ENCODE data around the gene GOLGA6L26. TPM values are rescaled to one million over a fixed set of nuclear protein-coding genes. Genes with fewer than 3 reads are reported as not detected.

GOLGA6L26 gene
- total and polyA plus RNA-seq, 2 of the 4 experiments (the other 2 are of a cell fraction) = not detected

- no peaks in the 10 kb centered on the region for H3K9me3 ChIP-seq (ENCODE audit: control insufficient read depth, insufficient read depth, low read length)
- ChIA-PET POLR2A (ENCODE audit: unreplicated experiment) (no interaction called here), CTCF (no interaction called here)
- no peak overlapping the region for H3K9ac ChIP-seq (ENCODE audit: low read depth, low read length)
- no peaks in the 10 kb centered on the region for H3K4me1 ChIP-seq (ENCODE audit: control insufficient read depth, insufficient read depth, low read length)
- dilution Hi-C loops (cut with HindIII; ENCODE audit: low sequenced_read_pairs, unreplicated experiment) = no loop called here
- TF ChIP-seq RAD21 (IDR thresholded peaks at IDR 0.05; ENCODE audit: low read length) (no peak), RFX5 (IDR thresholded peaks at IDR 0.05; ENCODE audit: low read depth, low read length) (no peak), POLR2A (IDR thresholded peaks at IDR 0.05; ENCODE audit: low read depth, low read length) (no peak), MAZ (IDR thresholded peaks at IDR 0.05; ENCODE audit: borderline replicate concordance, low read depth, low read length) (no peak), USF2 (IDR thresholded peaks at IDR 0.05; ENCODE audit: low read depth, low read length) (no peak), CHD1 (IDR thresholded peaks at IDR 0.05; ENCODE audit: low read depth, low read length) (no peak), MXI1 (IDR thresholded peaks at IDR 0.05; ENCODE audit: borderline replicate concordance, low read depth, low read length) (no peak), BHLHE40 (IDR thresholded peaks at IDR 0.05; ENCODE audit: low read depth, low read length) (no peak), RCOR1 (IDR thresholded peaks at IDR 0.05; ENCODE audit: insufficient replicate concordance, low read length) (no peak), ELK1 (IDR thresholded peaks at IDR 0.05; ENCODE audit: borderline replicate concordance, low read depth, low read length) (no peak), NFE2L2 (IDR thresholded peaks at IDR 0.05; ENCODE audit: low read depth, low read length) (no peak)
- H3K4ac ChIP-seq (ENCODE audit: low read depth, low read length) = no peak overlapping the region
- no peaks in the 10 kb centered on the region for H3K9me1 ChIP-seq (ENCODE audit: insufficient read depth, low read length)
- H4K5ac ChIP-seq (ENCODE audit: low read depth, low read length) = no peak overlapping the region
- DNase-seq = no peak
- H3K36me3 ChIP-seq (ENCODE audit: control insufficient read depth, insufficient read depth, low read length) = no peaks in the 10 kb centered on the region
- no peak overlapping the region for H3K23ac ChIP-seq (ENCODE audit: low read depth, low read length)
- no peak overlapping the region for H2BK120ac ChIP-seq (ENCODE audit: low read depth, low read length)
- no peak overlapping the region for H3K18ac ChIP-seq (ENCODE audit: low read depth, low read length)
- H3K79me1 ChIP-seq (ENCODE audit: low read depth in 1 of 2, low read length in 2 of 2) = no peaks in the 10 kb centered on the region
- no peak overlapping the region for H2AK9ac ChIP-seq (replicated peaks; ENCODE audit: low read depth, low read length, poor library complexity)
- no peak overlapping the region for H3K4me3 ChIP-seq (ENCODE audit: insufficient read depth, low read depth, low read length)
- no peak overlapping the region for H3K4me2 ChIP-seq (ENCODE audit: low read depth, low read length)
- H4K91ac ChIP-seq (ENCODE audit: insufficient read depth, low read depth, low read length) = no peak overlapping the region
- ATAC-seq (ENCODE audit: low read depth) = no peak
- no peak overlapping the region for H2AK5ac ChIP-seq (ENCODE audit: low read depth, low read length)
- H3K56ac ChIP-seq (ENCODE audit: extremely low read depth, insufficient read depth, low read length) = no peak overlapping the region
- in situ Hi-C loops (cut with MboI; ENCODE audit: low sequenced_read_pairs) = no loop called here
- no peaks in the 10 kb centered on the region for H3K27me3 ChIP-seq (ENCODE audit: control insufficient read depth, insufficient read depth, low read length)
- no peak overlapping the region for H3K14ac ChIP-seq (replicated peaks; ENCODE audit: low read depth, low read length)
- BruUV-seq (replicated peaks) = no TSS peak
- WGBS, 2 experiments (ENCODE audit: extremely low coverage in 2 of 2, insufficient read length in 1 of 2) = no CpG with 5 or more reads among the region's 15 CpGs
- intact Hi-C loops (cut with micrococcal nuclease) = no loop called here
- no peak overlapping the region for H2BK20ac ChIP-seq (ENCODE audit: low read depth, low read length)
- no peak overlapping the region for H2BK5ac ChIP-seq (ENCODE audit: low read depth, low read length, poor library complexity, severe bottlenecking)
- no peak overlapping the region for H2BK15ac ChIP-seq (ENCODE audit: low read depth, low read length)
- no peak overlapping the region for H4K8ac ChIP-seq (ENCODE audit: low read depth in 2 of 2, low read length in 2 of 2)
- H3K27ac ChIP-seq (ENCODE audit: insufficient read depth, low read length) = no peak overlapping the region
- H2AFZ ChIP-seq (replicated peaks; ENCODE audit: low read length, poor library complexity) = no peak overlapping the region
- H4K20me1 ChIP-seq (ENCODE audit: insufficient read depth, low read length) = no peaks in the 10 kb centered on the region
These were observed 38.3 kb upstream of the GOLGA6L26 start for GRCh38 chr15:23372284-23372683.

All from IMR-90 (cell line).